Measurements from ENCODE around the gene GSTA1. TPM values are rescaled to one million over a fixed set of nuclear protein-coding genes. Genes with fewer than 3 reads are reported as not detected.
"Not testable (repeated sequence)": the region's sequence is repeated elsewhere in the genome, so short reads cannot be mapped to it uniquely, and the experiment has no call there.

The GSTA1 gene
- total and polyA plus RNA-seq, 8 donors = 31.5 to 125 (median 45.7) TPM

GRCh38 chr6:52839124-52840055, 35.8 kb upstream of the GSTA1 start:
- H3K4me1 ChIP-seq = no peaks in the 10 kb centered on the region
- intact Hi-C loops (cut with DNase I) = no loop called here
- peak; percentile 31 to 68 (median 62) for TF ChIP-seq CTCF (IDR thresholded peaks at IDR 0.05)
- WGBS, 2 donors = 64 to 69% methylated on average over 20 of the region's 20 CpGs
- H3K36me3 ChIP-seq = no peaks in the 10 kb centered on the region
- H3K9me3 ChIP-seq = no peaks in the 10 kb centered on the region
- ATAC-seq (peak; percentile 88 to 99 (median 96)), DNase-seq (peak in 5 of 6 donors; percentile 41 to 75 (median 60)), FAIRE-seq (no peak)
- H3K27me3 ChIP-seq = no peaks in the 10 kb centered on the region
- no peak overlapping the region for H3K4me3 ChIP-seq
- H3K27ac ChIP-seq = no peak overlapping the region

GRCh38 chr6:52834481-52834880, 30.9 kb upstream of the GSTA1 start:
- ATAC-seq (no peak), DNase-seq (no peak), FAIRE-seq (no peak)
- intact Hi-C loops (cut with DNase I) = no loop called here
- TF ChIP-seq CTCF (IDR thresholded peaks at IDR 0.05) = no peak
- Histone ChIP-seq H3K4me3 (no peak overlapping the region), H3K27me3 (no peaks in the 10 kb centered on the region), H3K4me1 (no peaks in the 10 kb centered on the region), H3K36me3 (no peaks in the 10 kb centered on the region), H3K27ac (no peak overlapping the region), H3K9me3 (no peaks in the 10 kb centered on the region)
- 73 to 85% methylated on average over 1 of the region's 1 CpG for WGBS, 2 donors

- intact Hi-C loops (cut with DNase I); H3K9me3 ChIP-seq; H3K4me3 ChIP-seq; DNase-seq; FAIRE-seq; H3K36me3 ChIP-seq; ATAC-seq; H3K27me3 ChIP-seq; H3K27ac ChIP-seq: not testable (repeated sequence)
- H3K4me1 ChIP-seq = peaks cover 0 to 14% (median 5%) of the 10 kb centered on the region in 3 donors
- 83 to 91% methylated on average over 4 of the region's 4 CpGs for WGBS, 2 donors
Observed at GRCh38 chr6:52830869-52831268, 27.3 kb upstream of the GSTA1 start.

- Histone ChIP-seq H3K4me3 (no peak overlapping the region), H3K9me3 (no peaks in the 10 kb centered on the region), H3K4me1 (peaks cover 0 to 14% (median 5%) of the 10 kb centered on the region in 3 donors), H3K36me3 (no peaks in the 10 kb centered on the region), H3K27ac (no peak overlapping the region), H3K27me3 (no peaks in the 10 kb centered on the region)
- no peak for ATAC-seq
- 91 to 92% methylated on average over 35 to 37 of the region's 37 CpGs for whole genome bisulfite sequencing, 2 donors
- no peak for FAIRE-seq
- peak in 2 of 6 donors; percentile 54 to 66 for DNase-seq
- intact Hi-C loops (cut with DNase I) = no loop called here
- no peak for TF ChIP-seq CTCF (IDR thresholded peaks at IDR 0.05)
Observed at GRCh38 chr6:52829046-52829817, 25.6 kb upstream of the GSTA1 start.

- intact Hi-C loops (cut with DNase I); FAIRE-seq; H3K9me3 ChIP-seq; H3K36me3 ChIP-seq; H3K4me3 ChIP-seq; H3K27ac ChIP-seq; DNase-seq; H3K27me3 ChIP-seq; ATAC-seq: not testable (repeated sequence)
- peaks cover 0 to 14% (median 5%) of the 10 kb centered on the region in 3 donors for H3K4me1 ChIP-seq
- WGBS, 2 donors = 67 to 73% methylated on average over 4 of the region's 4 CpGs
Observed at GRCh38 chr6:52828621-52829020, 25.0 kb upstream of the GSTA1 start.

GRCh38 chr6:52827073-52827783, 23.6 kb upstream of the GSTA1 start:
- 19 to 25% methylated on average over 1 of the region's 1 CpG for WGBS, 2 donors
- DNase-seq; intact Hi-C loops (cut with DNase I); H3K36me3 ChIP-seq; FAIRE-seq; H3K27me3 ChIP-seq; H3K9me3 ChIP-seq; H3K4me3 ChIP-seq: not testable (repeated sequence)
- ATAC-seq = peak; percentile 76 to 95 (median 86)
- H3K4me1 ChIP-seq = peaks cover 0 to 14% (median 5%) of the 10 kb centered on the region in 3 donors
- H3K27ac ChIP-seq = peak overlapping the region in 3 of 4 donors; percentile 5 to 53 (median 29)

All from pancreas (tissue), 10 donors.